ENCODE measurements around the gene MPV17L.
"Not testable (repeated sequence)": the region's sequence is repeated elsewhere in the genome, so short reads cannot be mapped to it uniquely, and the experiment has no call there.

Gene MPV17L

GRCh38 chr16:15451098-15451731, 55.7 kb downstream of the MPV17L start:
- no peak for DNase-seq

- DNase-seq = no peak
Measured at GRCh38 chr16:15452246-15452855, 56.8 kb downstream of the MPV17L start.

GRCh38 chr16:15453296-15453695, 57.7 kb downstream of the MPV17L start:
- not testable (repeated sequence) for DNase-seq

- not testable (repeated sequence) for DNase-seq
Measured at GRCh38 chr16:15454933-15455332, 59.4 kb downstream of the MPV17L start.

- DNase-seq = no peak
Measured at GRCh38 chr16:15457400-15457799, 61.8 kb downstream of the MPV17L start.

- DNase-seq = no peak
Measured at GRCh38 chr16:15457958-15458357, 62.4 kb downstream of the MPV17L start.

- DNase-seq = no peak
Measured at GRCh38 chr16:15459791-15460190, 64.2 kb downstream of the MPV17L start.

- no peak for DNase-seq
Measured at GRCh38 chr16:15460601-15461000, 65.0 kb downstream of the MPV17L start.

GRCh38 chr16:15461376-15461775, 65.8 kb downstream of the MPV17L start:
- no peak for DNase-seq

Measured in right kidney (tissue), 1 donor.